RPMI8226 (cell line): Measurements from ENCODE around the gene SERPINA9.
A peak's percentile ranks its signal among the peaks of the same experiment; 100 is the strongest.
"Not testable (repeated sequence)": the region's sequence is repeated elsewhere in the genome, so short reads cannot be mapped to it uniquely, and the experiment has no call there.

ENCODE experiments used
- DNase-seq: peaks from one replicate; pipeline ENCODE4 v3.0.0-alpha.2; 2015

Gene SERPINA9

DNA sequence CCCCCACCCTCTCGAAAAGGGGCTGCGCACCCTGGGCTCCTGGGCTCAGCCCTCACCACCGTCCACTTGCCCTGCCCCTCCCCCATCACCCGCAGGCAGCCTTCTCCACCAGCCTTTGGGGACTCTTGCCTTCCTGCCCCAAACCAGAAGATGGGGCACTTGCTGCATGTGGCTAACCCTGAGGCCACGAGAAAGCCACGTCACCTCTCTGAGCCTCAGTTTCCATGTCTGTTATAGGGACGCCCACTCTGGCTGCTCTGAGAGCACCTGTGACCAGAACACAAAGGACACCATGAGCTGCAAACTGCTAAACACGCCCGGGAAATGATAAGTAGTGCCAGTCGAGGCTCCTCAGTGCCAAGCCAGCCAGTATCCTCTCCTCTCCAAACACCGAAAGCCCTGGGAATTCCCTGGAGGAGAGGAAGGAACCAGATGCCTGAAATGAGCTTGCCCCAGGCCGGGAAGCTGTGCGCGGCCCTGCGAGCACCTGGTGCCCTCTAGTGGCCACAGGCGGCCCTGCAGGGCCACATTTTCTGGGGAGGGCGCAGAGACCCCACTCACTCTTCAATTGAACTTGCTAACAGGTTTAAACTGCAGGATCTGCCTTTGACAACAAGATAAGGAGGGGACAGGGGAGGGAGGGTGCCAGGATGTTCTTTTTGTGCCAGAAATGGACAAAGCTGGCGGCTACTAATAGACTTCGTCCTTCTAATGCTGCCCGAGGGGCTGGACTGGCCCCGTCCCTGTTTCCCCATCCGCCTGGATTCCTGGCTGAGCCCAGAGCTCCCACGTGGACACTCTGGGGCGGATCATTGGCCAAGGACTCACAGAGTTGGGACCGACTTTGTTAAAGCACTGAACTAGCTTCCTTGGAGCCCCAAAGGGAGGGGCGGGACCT is 10.2 kb upstream of the SERPINA9 start:
- peak; percentile 30 for DNase-seq

DNA sequence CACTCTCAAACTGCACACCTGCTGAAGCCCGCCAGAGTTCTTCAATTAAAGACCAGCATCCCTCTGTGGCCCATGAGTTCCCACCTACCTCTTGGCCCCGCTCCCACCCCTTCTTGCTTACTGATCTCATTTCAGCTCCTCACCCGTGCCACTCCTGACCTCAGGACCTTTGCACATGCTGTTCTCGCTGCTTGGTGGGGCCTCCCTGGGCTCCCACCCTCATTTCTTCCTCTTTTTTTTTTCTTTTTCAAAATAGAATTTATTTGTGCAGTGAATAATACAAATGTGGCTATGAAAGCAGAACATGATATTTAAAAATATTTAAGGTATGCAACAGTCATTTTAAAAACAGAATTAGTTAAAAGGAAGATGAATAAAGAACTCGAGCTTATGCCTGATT is 8.5 kb upstream of the SERPINA9 start:
- DNase-seq: no peak

DNA sequence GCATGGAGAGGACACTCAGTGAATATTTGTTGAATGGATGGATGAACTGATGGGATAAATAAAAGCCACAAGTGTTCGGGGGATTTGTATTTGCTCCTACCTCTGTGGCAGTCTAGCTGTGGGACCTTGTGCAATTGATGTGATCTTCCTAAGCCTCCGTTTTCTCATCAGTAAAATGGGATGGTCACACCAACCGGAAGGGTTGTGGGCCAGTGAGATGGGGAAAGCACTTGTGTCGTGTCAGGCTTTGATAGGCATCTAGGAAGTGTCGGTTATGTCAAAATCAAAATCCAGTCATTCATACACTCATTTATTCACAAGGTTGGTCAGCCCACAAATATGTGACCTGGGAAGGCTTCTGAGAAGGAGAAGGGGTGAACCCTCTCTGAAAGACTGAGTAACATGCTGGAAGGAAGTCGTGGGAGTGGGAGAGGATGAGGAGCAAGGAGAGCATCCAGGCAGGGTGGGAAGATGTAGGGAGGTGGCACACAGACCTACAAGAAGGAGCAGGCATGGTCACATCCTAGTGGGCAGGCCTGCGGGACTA is 7.8 kb upstream of the SERPINA9 start:
- DNase-seq: no peak

DNA sequence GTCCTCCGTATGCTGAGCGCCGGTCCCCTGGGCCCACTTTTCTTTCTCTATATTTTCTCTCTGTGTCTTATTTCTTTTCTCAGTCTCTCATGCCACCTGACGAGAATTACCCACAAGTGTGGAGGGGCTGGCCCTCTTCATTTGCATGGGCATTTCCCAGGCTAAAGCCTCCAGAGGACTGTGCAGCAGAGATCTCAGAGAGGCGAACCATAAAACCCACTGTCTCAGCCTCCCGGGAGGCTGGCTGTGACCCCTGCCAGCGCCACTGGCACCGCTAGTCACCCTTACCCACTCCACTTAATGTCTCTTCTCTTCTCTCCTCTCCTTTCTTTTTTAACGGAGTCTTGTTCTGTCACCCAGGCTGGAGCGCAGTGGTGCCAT is 7.1 kb upstream of the SERPINA9 start:
- no peak for DNase-seq

DNA sequence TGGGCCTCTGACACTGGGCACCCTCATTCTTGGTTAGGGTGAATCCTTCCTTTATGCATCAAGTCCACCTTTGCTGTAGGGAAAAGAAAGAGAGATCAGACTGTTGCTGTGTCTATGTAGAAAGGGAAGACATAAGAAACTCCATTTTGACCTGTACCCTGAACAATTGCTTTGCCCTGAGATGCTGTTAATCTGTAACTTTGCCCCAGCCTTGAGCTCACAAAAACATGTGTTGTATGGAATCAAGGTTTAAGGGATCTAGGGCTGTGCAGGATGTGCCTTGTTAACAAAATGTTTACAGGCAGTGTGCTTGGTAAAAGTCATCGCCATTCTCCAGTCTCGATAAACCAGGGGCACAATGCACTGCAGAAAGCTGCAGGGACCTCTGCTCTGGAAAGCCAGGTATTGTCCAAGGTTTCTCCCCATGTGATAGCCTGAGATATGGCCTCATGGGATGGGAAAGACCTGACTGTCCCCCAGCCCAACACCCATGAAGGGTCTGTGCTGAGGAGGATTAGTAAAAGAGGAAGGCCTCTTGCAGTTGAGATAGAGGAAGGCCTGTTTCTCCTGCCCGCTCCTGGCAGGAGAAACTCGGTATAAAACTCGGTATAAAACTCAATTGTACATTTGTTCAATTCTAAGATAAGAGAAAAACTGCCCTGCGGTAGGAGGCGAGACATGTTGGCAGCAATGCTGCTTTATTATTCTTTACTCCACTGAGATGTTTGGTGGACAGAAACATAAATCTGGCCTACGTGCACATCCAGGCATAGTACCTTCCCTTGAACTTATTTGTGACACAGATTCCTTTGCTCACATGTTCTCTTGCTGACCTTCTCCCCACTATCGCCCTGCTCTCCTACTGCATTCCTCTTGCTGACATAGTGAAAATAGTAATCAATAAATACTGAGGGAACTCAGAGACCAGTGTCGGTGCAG is 6.4 kb upstream of the SERPINA9 start:
- DNase-seq: not testable (repeated sequence)

DNA sequence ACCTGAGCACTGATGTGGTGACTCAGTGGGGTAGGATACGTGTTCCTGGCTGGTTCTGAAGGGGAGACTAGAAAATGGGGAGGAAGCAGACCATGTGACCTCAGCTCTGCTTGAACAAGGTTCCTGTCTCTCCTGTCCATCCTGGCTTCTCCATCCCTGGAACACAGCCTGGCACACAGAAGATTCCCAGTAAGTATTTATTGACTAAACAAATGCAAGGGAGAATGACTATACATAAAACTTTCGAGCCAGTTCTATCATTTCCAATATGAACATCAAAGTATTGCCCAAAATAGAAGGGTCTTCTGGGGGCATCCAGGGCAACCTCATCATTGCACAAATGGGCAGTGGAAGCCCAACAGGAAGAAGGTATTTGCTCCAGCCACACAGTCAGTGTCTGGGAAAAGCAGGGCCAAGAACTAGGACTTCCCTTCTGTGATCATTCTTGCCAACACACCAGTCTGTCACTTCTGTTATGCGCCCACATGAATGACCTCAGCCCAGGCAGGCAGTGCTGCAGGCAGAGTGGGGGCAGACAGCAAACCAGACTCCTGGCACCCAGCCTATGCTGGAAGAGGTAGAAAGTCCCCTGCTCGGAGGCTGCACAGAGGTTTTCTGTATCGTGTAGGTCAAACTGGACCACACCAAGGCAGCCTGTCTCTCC is 5.6 kb upstream of the SERPINA9 start:
- DNase-seq: no peak

DNA sequence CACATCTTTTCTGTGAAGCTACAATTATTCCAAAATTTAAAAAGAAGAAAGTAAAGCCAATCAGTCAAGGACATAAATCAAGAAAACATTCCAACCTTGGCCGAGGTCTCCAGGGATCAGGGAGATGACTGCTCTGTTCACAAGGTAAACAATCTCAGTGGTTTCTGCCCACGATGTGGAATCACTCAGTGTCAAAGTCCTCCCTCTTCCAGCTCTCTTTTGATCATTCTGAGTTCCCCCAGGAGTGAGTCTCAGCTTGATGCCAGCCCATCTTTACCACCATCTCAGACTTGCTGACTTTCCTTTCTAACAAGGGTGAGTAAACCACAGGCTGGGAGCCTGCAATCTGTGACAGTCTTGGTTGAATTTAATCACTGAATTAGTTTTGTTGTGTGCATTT is 4.8 kb upstream of the SERPINA9 start:
- DNase-seq: no peak

DNA sequence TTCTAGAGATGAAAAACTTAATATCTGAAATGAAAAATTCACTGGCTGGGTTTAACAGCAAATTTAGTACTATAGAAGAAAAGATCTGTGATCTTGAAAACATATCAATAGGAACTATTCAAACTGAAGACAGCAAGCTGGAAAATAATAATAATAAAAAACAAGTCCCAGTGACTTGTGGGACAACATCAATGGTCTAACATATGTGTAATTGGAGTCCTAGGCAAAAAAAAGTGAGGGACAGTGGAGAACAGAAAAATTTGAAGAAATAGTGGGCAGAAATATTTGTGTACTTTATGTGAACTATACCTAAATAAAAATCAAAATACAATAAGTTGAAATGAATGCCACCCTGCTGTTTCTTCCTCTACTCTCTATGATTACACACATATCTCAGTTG is 2.4 kb upstream of the SERPINA9 start:
- DNase-seq: no peak

DNA sequence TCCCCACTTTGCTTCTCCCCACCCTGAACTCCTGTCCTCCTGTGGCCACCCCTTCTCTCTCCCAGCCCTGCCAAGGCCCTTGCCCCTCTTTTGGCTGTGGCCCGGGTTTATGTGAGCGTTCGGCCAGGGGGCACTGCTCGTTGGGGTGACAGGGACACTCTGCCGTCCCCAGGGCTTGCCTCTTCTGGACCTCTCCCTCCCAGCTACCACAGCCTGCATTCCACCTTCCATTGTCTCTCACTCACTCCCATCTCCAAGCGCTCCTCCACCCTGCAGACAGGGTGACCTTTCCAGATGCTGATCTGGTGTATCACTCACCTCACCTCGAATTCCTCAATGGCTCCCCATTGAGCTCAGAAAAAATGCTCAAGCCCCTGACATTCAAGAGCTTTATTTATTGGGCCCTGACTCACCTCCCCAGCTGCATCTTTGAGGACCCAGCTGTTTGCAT is 1.4 kb downstream of the SERPINA9 start:
- DNase-seq: no peak

DNA sequence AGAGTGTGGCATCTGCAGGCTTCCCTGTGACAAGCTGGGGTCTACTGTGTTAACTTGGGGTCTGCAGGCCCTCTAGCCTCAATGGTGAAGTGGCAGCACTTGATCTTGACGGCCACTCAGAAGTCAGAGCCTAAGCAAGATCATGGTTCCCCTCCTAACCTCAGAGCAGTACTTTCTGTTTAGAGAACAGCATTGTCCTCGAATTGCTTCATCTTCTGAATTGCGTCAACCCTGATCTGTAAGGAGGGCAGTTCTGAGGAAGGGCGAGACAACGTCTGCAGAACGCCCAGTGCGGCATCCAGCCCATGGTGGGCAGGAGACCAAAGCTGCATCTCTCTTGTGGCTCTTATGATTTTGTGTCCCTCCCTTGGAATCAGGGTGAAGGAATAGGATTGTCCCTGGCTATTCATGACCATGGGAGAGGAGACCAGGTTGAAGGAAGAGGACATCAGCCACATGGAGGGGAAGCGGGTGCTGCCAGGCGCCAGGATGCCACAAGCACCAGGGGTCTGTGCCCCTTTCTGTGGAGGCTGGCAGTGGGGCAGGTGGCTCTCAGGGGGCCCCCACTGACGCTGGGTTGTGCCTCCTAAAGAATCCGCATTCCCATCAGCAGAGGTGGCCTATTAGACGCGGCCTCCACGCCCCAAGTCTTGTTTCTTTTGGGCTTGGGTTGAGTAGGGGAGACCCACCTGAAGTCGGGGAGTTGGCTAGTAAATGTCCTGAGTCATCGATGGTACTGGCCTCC is 2.2 kb downstream of the SERPINA9 start:
- DNase-seq: no peak

DNA sequence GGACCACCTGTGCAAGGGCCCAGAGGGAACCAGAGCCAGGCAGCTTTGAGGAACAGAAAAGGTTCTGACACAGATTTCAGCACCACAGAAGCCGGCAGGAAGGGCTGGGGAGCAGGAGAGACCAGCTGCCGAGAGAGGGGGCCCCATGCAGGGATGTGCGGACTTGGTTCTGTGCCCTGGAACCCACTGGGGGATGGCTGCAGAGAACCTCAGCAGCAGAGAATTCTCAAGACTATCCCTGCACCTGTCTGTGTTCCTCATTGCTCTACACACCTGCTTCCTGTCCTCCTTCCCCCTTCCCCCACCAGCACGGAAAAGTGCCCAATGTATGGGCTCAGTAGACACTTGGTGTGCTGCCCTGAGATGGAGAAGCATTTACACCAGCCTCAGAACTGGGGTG is 3.2 kb downstream of the SERPINA9 start:
- no peak for DNase-seq

DNA sequence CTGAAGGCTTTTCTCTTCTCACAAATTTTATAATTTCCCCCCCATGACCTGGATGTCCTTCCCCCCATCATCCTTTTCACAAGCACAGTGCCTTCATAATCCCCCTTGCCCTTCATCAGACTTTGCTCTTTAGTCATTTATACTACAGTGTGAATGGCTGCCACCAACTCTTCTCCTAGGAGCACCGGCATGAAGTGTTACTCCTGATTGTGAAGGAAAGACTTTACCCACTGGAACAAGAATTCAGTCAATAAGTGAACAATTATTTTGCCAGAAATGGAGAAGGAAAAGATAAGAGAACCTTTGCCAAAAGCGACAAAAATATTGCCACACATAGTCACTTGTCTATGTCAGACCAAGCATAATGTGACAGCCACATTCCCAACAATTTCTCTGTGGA is 5.0 kb downstream of the SERPINA9 start:
- DNase-seq: no peak

DNA sequence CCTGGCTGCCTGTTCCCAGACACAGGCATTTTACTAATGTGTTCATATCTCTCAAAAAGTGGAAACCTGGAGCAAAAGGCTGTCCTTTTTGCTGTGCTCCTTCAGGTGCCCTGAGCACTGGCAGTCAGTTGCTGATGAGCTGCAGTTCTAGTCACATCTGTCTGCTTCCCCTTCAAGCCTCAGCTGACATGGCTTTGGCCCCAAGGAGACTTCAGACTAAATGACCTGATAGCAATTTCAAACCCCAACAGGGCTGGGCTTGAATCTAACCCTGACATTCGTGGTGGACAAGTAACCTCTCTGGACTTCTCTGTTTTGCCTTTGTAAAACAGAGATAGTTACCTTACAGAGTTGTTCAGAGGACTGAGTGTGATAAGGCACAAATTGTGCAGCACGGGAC is 5.7 kb downstream of the SERPINA9 start:
- DNase-seq: no peak

DNA sequence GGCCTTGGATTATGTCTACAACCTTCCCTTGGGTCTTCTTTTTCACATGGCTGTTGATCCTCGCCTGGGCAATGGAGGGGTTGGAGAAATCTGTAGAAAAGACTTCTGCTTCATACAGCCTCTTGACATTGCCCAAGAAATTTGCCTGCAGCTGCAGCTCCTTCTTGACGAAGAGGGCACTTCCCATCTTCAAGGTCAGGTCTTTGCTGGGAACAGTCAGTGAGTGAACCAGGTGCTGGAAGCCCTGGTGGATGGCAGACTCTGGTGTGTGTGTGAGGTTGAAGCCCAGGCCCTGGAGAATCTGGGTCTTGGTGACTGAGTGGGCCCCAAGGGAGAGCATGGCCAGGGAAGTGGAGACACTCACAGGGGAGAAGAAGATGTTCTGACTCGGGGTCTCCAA is 6.7 kb downstream of the SERPINA9 start:
- no peak for DNase-seq

DNA sequence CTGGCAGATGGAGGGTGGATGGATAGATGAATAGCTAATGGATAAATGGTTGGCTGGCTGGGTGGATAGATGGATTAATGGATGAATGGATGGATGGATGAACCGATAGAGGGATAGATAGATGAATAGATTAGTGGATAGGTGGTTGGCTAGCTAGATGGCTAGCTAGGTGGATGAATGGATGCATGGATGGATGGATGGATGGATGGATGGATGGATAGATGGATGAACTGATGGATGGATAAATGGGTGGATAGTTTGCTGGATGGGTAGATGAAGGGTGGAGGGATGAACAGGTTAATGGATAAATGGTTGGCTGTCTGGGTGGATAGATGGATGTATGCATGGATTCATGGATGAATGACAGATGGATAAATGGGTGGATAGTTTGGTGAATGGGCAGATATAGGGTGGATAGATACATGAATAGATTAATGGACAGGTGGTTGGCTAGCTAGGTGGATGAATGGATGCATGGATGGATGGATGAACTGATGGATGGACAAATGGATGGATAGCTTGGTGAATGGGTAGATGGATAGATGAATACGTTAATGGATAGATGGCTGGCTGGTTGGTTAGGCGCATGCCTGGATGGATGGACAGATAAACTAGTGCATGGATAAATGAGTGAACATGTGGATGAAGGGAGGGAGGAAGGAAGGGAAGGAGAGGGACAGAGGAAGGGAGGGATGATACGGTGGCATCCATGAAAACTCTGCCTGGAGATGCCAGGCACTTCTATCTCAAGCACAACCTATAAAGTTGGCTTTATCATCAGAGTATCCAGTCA is 8.1 kb downstream of the SERPINA9 start:
- no peak for DNase-seq

DNA sequence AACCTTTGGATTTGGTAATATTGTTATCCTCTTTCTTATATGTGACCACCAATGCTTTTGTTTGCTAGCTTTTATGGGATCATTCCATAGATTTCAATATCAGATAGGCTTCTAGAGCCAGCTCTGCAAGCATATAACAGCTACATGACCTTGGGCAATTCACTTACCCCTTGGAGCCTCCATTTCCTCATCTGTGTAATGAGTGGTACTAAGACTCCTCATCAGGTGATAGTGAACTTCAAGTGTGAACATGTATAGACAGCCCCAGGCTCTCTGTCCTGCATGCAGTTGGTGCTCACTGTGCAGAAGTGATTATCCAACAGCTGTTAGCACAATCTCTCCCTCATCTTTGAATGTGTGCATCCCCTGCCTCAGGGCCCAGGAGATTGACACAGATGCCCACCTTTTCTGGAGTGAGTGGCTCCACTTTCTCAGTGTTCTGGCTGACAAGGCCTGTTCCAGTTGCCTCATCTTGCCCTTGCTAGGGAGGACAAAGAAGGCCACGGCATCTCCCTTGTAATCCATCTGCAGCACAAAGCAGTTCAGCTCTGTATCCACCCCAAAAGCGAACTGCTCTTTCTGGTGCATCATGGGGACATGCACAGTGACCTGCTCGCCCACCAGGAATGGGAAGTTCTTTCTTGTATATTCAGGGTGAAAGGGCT is 9.2 kb downstream of the SERPINA9 start:
- DNase-seq: no peak

DNA sequence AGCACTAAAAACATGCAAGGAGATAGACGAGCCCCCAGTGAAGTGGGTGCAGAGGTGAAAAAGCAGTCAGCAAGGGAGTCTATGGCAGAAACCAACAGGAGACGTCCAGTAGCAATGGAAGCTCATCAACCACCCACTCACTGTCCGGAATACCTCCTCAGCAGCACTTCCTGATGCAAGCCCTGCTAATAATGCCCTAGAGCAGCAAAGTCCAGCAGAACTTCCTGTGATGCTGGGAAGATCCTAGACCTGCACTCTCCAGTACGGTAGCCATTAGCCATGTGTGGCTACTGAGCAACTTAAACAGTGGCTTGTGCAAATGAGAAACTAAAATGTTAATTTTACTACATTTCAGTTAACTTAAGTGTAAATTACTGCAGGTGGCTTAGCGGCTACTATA is 11.0 kb downstream of the SERPINA9 start:
- no peak for DNase-seq

DNA sequence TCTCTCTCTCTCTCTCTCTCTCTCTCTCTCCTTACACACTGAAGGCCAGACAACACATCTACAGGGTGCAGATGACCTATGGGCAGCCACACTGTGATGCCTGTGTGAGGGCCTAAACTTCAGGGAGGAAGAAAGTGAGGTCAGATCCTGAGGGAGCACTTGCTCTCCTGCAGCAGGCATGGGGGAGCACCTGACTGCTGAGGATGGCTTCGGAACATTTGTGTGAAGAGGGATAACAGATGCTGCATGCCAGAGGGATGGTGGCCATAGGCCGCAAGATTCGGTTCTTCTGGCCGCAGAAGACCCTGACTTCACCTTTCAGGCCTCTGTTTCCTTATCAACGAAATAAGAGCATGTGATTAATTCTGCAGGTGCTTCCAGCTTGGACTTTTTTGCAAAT is 11.7 kb downstream of the SERPINA9 start:
- no peak for DNase-seq

DNA sequence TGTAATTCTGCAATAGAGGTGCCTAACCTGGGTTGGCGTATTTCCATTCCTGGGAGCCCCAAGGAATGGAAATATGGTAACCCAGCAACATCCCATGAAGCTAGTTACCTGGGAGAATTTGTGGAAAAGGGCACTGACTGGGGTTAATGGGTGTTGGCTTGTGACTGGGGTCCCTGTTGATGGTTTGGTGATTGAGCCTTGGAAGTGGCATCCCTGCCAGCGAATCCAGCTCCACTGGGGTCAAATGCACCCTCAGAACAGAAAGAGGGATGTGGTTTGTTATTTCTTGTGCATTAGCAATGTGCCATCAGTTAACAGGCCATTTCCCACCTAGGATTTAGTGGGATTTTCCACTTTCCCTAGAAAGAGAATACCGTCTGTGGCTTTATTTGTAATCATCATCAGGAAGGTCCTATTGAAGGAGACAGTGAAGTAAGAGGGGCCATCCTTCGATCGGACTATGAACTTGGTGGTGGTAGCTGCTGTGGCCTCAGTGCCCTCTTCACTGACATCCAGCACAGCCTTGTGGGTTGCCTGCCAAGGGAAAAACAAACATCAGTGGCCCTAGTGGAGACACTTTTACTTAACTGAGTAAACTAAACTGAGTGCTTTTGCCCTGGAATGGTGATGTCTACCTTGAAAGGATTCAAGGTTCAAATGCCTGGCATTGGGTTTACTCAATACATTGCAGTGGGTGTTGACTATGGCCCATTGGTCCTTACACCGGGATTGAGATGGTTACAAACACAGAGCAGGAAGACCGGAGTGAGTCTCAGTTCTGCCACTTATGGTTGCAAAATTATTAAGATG is 13.0 kb downstream of the SERPINA9 start:
- no peak for DNase-seq

DNA sequence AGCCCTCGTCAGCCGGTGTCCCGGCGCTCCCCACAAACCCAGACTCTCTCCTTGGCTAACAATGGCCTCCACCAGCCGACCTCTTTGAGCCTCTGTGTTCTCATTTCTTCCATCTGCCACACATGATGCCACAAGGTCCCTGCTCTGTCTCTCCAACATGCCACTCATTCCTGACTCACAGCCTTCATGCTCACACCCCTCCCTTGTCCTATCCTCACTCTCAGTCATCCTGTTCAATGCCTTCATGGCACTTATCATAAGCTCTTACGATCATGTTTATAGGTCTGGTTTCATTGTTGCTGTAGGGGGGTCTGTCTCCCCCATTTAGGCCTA is 13.8 kb downstream of the SERPINA9 start:
- DNase-seq: no peak
